ENCODE measurements around the gene H6PD.

- TF ChIP-seq ZSCAN18 (tag by site-specific recombination; IDR thresholded peaks at IDR 0.05), result no peak
- TF ChIP-seq ZNF174 (tag by site-specific recombination; IDR thresholded peaks at IDR 0.05), result no peak
- TF ChIP-seq ZNF16 (tag by site-specific recombination; IDR thresholded peaks at IDR 0.05; ENCODE audit: low read depth), result no peak
- TF ChIP-seq GLIS1 (tag by site-specific recombination; IDR thresholded peaks at IDR 0.05), result no peak
- TF ChIP-seq CTCF (tag by site-specific recombination; IDR thresholded peaks at IDR 0.05), result no peak
Observed at GRCh38 chr1:9319208-9319788, 84.7 kb downstream of the H6PD start.
